Measurements from ENCODE around the gene C4orf51.
A peak's percentile ranks its signal among the peaks of the same experiment; 100 is the strongest.
"Not testable (repeated sequence)": the region's sequence is repeated elsewhere in the genome, so short reads cannot be mapped to it uniquely, and the experiment has no call there.

Gene C4orf51

DNA sequence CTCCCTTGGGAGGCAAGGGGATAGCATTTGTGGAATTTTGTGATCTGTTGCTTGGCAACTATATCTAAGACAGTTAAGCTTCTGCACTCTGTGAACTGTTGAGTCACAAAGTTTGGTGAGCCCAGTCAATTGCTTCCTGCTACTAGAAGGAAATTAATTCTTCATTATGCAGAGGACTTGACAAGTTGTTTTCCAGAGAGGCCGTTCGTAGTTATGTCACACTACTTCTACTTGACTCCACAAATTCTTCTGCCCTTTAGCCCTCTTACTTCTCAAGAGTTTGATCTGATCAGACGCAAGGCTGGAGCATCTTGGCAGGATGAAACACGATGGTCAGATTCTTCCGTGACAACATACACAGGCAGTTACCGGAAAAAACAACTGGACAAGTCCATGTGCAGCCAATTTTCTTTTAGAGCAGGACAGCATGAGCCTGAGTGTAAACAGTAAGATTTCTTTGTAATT is at the start of gene C4orf51:
C4orf51 (plus strand) TSS at position 156 of the 465 bp plus-strand sequence; CDS start at position 214, 58 bp downstream.
- peak; percentile 33 for DNase-seq

GRCh38 chr4:145635117-145635516 is 44.8 kb upstream of the C4orf51 start:
- DNase-seq: no peak

- DNase-seq: no peak
Observed at GRCh38 chr4:145635630-145636029, 44.3 kb upstream of the C4orf51 start.

GRCh38 chr4:145639186-145639698 is 40.7 kb upstream of the C4orf51 start:
- no peak for DNase-seq

GRCh38 chr4:145640236-145640635 is 39.7 kb upstream of the C4orf51 start:
- not testable (repeated sequence) for DNase-seq

DNA sequence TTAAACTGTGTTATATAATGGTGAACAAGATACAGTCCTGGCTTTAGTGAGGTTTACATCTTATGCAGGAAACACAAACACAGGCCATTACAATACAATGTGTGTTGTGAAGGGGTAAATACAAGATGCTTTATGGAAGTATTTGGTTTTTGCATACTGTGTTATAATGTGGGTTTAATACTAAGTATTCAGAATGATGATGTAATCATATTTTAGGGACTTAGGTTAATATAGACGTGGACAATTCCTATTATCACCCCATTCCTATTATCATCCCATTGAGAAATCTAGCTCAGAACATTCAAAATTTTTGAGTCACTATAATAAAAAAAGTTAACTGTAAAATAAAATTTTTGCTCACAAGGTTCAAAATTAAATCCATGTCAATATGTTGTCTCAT is 36.7 kb upstream of the C4orf51 start:
- no peak for DNase-seq

DNA sequence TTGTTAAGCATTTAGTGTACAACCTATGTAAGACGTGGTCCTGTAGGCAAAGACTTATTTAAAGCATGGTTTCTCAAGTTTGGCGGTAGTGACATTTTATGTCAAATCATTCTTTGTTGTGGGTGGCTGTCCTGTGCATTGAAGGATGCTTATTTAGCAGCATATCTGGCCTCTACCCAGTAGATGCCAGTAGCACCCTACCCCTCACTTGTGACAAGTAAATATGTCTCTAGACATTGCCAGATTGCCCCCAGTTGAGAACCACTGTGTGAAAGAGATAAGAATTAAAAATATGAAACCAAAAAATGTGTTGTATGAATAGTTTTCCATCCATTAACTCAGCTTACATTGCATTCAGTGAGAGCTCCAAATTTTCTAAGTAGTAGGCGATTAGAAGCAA is 35.2 kb upstream of the C4orf51 start:
- DNase-seq: no peak

DNA sequence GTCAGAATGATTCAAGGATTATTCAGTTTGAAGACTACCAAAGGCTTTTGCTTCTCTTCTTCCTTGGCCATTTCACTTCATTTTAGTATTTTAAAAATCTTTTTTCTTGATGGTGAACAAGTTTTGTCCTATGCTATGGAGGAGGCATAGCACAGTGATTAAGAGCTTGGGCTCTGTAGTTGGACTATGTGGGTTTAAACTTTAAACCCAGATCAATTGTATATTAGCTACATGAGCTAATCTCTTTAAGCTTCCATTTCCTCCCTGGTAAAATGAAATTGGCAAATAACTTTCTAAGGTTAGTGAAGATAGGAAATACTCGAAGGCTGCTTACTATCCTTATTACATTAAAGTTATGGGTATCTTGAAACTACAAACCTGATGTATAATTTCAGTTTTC is 23.8 kb upstream of the C4orf51 start:
- no peak for DNase-seq

GRCh38 chr4:145660064-145660463 is 19.9 kb upstream of the C4orf51 start:
- no peak for DNase-seq

GRCh38 chr4:145663194-145663593 is 16.8 kb upstream of the C4orf51 start:
- DNase-seq: no peak

DNA sequence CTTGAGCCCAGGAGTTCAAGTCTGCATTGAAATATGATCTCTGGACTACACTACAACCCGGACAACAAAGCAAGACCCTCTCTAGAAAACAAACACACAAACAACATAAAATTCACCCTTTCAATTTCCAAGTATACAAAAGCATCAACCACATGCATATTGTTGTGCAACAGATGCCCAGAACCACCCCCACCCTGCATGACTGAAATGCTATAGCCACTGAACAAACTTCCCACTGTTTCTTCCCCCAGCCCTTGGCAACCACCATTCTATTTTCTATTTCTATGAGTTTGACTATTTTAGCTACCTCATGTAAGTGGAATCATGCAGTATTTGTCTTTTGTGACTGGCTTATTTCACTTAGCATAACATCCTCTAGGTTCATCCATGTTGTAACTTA is 14.2 kb upstream of the C4orf51 start:
- no peak for DNase-seq

- no peak for DNase-seq
Observed at GRCh38 chr4:145670422-145670821, 9.5 kb upstream of the C4orf51 start.

DNA sequence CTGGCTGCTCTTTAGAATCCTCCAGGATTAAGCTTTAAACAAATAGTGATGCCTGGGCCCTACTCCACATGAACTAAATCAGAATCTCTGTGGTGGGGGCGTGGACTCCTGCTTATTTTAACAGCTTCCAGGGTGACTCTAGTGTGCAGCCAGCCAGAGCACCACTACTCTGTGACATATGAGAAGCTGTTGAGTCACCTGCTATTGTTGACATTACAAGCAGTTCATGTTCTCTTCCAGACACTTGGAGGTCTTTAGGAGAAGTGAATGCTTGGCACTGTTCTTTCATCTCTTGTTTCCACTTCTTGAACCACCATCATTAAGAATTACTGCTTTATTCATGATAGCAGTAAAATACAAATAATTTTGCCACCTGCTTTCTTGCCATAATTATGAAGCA is 426 bp upstream of the C4orf51 start:
- DNase-seq: peak; percentile 77

- DNase-seq: no peak
Observed at GRCh38 chr4:145680902-145681301, 956 bp downstream of the C4orf51 start.

- no peak for DNase-seq
Observed at GRCh38 chr4:145681518-145681917, 1.6 kb downstream of the C4orf51 start.

DNA sequence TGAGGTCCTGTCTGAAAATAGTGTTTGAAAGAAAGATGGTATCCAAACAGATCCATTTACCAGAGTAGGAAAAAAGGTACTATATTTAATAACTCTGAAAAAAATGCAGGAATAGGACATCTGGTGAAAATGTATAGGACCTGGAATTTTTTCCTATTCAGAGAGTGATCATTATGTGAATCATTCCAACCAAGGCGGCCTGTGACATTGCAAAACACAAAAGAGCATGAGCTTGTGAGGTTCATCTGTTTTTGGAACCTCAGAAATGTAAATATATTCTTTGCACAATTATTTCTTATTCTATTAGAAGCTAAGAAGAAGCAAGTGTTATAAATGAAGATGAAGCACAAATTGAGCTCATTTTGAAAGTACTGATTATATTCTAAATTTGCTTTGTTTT is 2.0 kb downstream of the C4orf51 start:
- no peak for DNase-seq

DNA sequence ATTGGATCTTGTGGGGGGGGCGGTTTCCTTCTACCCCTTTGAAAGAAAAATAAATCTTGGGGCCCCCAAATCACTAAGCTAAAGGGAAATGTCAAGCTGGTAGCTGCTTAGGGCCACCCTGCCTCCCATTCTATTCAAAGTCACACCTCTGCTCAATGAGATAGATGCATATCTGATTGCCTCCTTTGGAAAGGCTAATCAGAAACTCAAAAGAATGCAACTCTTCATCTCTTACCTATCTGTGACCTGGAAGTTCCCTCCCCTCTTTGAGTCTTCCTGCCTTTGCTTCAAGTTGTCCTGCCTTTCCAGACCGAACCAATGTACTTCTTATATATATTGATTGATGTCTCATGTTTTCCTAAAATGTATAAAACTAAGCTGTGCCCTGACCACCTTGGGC is 7.0 kb downstream of the C4orf51 start:
- no peak for DNase-seq

DNA sequence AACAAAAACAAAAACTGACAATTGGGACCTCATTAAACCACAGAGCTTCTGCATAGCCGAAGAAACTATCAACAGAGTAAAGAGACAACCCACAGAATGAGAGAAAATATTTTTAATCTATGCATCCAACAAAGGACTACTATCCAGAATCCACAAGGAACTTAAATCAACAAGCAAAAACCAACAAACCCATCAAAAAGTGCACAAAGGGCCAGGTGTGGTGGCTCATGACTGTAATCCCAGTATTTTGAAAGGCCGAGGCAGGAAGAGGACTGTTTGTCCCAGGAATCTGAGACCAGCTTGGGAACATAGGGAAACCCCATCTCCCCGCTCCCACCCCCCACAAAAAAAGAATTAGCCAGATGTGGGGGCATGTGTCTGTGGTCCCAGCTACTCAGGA is 10.7 kb downstream of the C4orf51 start:
- DNase-seq: no peak

- not testable (repeated sequence) for DNase-seq
Observed at GRCh38 chr4:145691416-145691815, 11.5 kb downstream of the C4orf51 start.

DNA sequence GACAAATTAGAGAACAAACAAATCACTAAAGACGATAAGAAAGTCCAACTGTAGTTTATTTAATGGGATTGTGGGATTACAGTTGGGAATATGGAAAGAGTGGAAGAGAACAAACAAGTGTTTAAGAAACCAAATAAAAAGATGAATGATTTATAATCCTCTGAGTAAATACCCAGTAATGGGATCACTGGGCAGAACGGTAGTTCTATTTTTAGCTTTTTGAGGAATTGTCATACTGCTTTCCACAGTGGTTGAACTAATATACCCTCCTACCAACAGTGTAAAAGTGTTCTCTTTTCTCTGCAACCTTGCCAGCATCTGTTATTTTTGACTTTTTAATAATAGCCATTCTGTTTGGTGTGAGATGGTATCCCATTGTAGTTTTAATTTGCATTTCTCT is 15.0 kb downstream of the C4orf51 start:
- DNase-seq: no peak

DNA sequence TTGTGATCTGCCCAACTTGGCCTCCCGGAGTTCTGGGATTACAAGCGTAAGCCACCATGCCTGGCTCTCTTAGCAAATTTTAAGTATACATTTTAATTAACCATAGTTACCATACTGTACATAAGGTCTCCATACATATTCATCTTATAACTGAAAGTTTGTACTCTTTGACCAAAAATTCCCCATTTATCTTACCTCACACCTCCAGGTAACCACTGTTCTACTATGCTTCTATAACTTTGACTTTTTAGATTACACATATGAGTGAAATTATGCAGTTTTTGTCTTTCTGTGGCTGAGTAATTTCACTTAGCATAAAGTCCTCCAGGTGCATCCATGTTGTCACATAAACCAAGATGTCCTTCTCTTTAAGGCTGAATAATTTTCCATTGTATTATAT is 17.4 kb downstream of the C4orf51 start:
- DNase-seq: no peak

DNA sequence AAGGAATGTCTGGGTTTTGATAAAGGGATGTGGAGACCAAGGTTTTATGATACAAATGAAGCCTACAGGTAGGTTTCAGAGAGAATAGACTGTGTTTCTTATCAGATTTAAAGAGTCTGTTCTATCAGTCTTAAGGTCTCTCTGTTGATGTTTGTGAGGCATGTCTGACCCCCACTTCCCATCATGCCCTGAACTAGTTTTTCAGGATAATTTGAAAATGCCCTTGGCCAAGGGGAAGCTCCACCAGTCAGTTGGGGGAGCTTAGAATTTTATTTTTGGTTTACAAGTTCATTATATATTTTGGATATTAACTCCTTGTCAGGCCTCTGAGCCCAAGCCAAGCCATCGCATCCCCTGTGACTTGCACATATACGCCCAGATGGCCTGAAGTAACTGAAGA is 18.6 kb downstream of the C4orf51 start:
- no peak for DNase-seq

- no peak for DNase-seq
Observed at GRCh38 chr4:145703850-145704497, 24.0 kb downstream of the C4orf51 start.

DNA sequence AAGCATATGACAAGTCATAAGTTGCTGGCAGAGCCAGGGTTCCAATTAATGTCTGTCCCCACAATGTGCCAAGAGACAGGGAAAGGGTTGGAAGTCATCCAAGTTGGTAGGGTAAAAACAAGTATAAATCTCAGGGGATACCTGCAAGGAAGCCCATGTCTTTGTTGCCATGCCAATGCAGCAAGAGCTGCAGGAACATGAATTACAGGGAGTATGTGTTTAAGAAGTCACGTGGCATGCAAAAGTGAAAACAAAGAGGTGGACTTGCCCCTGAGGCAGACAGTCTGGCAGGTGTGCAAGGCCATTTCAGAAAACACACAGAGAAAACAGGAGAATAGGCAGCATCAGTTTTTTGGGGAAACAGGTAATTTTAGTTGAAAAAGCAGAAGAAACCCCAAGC is 29.4 kb downstream of the C4orf51 start:
- peak; percentile 5 for DNase-seq

- DNase-seq: no peak
Observed at GRCh38 chr4:145709843-145710242, 29.9 kb downstream of the C4orf51 start.

Measured in NCI-H446 treated with DMSO at 0.1 percent for 48 hours (cell line).